GM12878 (cell line): ENCODE data around the gene MID1. TPM values are rescaled to one million over a fixed set of nuclear protein-coding genes. Genes with fewer than 3 reads are reported as not detected.

Experiments used
- CBX5 ChIP-seq: sonication (generic); IDR thresholded peaks from 2 replicates; pipeline ENCODE4 v1.6.1; 2016; ENCODE audit warnings: low read depth, moderate library complexity, mild to moderate bottlenecking, inconsistent platforms
- IKZF2 ChIP-seq, 2 experiments: fragments of 450-650 bp; IDR thresholded peaks; 2 replicates each; pipeline ENCODE4 v1.6.1; 2017; ENCODE audit warnings: mild to moderate bottlenecking in 2 of 2, moderate library complexity in 2 of 2
- NBN ChIP-seq: fragments of 450-650 bp; IDR thresholded peaks from 2 replicates; pipeline ENCODE4 v1.6.1; 2016
- SMAD5 ChIP-seq: IDR thresholded peaks from 2 replicates; pipeline ENCODE4 v1.6.1; 2016; ENCODE audit warnings: antibody characterized with exemption, low read depth
- SREBF2 ChIP-seq: IDR thresholded peaks from 2 replicates; pipeline ENCODE4 v1.6.1; 2012; ENCODE audit warnings: mild to moderate bottlenecking, low read length
- TCF7 ChIP-seq: IDR thresholded peaks from 2 replicates; pipeline ENCODE4 v1.6.1; 2014; ENCODE audit warnings: antibody characterized with exemption, borderline replicate concordance
- ZSCAN29 ChIP-seq: fragments of 450-650 bp; IDR thresholded peaks from 2 replicates; pipeline ENCODE4 v1.6.1; 2017; ENCODE audit warnings: mild to moderate bottlenecking, moderate library complexity
- polyA plus RNA-seq, 11 experiments: library from polyadenylated mRNA; depleted of rRNA in 4 of 11; unstranded in 6 of 11; stranded (reverse) in 5 of 11; fragments of >200 nt; fragmentation: Nextera tagmentation in 4 of 11; fragmentation: Illumina TruSeq in 1 of 11; extraction: Ambion mirVana in 4 of 11; extraction: Trizol in 1 of 11; gene quantifications; 1 replicate in 1 of 11; 2 replicates in 10 of 11; pipeline versions ENCODE4 v1.2.1 to v1.2.3, GENCODE V29; 2011 to 2016; ENCODE audit warnings: inconsistent platforms in 2 of 11, missing spikeins in 2 of 11, low read depth in 1 of 11
- total RNA-seq, 4 experiments: library from RNA; depleted of rRNA in 3 of 4; stranded (reverse); fragments of >200 nt in 3 of 4; fragmentation: Illumina TruSeq in 1 of 4; extraction: Trizol in 1 of 4; gene quantifications; 2 replicates each; pipeline versions ENCODE4 v1.2.1 to v1.2.3, GENCODE V29; 2013 to 2021
- TF ChIP-seq, protein P1 (sequence below): IDR thresholded peaks from 2 replicates; pipeline ENCODE4 v1.6.1; 2012; ENCODE audit warnings: mild to moderate bottlenecking, low read depth, low read length
- TF ChIP-seq, protein P2 (sequence below): IDR thresholded peaks from 2 replicates; pipeline ENCODE4 v1.6.1; 2012; ENCODE audit warnings: low read length, inconsistent platforms

MID1 gene
- total and polyA plus RNA-seq, 10 of the 15 experiments (the other 5 are each of a cell fraction or from before 2014, with no cell fraction given) = 0.04 to 0.51 (median 0.14) TPM; not detected in 1

DNA sequence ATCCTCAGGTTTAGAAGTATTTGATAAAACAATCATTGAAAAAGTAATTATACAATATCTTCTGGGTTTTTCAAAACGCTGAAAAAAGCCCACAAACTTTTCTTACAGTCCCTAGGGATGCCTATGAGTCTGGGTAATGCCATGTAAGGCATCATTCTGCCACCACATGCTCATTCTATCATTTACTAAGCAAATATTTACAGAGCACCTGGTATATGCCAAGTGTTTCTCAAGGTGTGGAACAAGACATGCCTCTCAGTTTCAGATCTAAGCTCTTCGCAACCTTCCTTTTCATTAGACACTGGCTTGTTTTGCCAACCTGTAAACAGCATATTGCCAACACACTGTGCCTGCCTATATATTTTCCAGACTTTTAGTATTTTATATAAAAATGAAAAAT lies 17.7 kb downstream of the MID1 start (continued):
- TF ChIP-seq, protein P1, sequence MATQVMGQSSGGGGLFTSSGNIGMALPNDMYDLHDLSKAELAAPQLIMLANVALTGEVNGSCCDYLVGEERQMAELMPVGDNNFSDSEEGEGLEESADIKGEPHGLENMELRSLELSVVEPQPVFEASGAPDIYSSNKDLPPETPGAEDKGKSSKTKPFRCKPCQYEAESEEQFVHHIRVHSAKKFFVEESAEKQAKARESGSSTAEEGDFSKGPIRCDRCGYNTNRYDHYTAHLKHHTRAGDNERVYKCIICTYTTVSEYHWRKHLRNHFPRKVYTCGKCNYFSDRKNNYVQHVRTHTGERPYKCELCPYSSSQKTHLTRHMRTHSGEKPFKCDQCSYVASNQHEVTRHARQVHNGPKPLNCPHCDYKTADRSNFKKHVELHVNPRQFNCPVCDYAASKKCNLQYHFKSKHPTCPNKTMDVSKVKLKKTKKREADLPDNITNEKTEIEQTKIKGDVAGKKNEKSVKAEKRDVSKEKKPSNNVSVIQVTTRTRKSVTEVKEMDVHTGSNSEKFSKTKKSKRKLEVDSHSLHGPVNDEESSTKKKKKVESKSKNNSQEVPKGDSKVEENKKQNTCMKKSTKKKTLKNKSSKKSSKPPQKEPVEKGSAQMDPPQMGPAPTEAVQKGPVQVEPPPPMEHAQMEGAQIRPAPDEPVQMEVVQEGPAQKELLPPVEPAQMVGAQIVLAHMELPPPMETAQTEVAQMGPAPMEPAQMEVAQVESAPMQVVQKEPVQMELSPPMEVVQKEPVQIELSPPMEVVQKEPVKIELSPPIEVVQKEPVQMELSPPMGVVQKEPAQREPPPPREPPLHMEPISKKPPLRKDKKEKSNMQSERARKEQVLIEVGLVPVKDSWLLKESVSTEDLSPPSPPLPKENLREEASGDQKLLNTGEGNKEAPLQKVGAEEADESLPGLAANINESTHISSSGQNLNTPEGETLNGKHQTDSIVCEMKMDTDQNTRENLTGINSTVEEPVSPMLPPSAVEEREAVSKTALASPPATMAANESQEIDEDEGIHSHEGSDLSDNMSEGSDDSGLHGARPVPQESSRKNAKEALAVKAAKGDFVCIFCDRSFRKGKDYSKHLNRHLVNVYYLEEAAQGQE = no peak
- TF ChIP-seq TCF7 = no peak
- no peak for TF ChIP-seq SMAD5
- no peak for TF ChIP-seq SREBF2
- no peak for TF ChIP-seq ZSCAN29
- no peak for TF ChIP-seq CBX5
- TF ChIP-seq, protein P2, sequence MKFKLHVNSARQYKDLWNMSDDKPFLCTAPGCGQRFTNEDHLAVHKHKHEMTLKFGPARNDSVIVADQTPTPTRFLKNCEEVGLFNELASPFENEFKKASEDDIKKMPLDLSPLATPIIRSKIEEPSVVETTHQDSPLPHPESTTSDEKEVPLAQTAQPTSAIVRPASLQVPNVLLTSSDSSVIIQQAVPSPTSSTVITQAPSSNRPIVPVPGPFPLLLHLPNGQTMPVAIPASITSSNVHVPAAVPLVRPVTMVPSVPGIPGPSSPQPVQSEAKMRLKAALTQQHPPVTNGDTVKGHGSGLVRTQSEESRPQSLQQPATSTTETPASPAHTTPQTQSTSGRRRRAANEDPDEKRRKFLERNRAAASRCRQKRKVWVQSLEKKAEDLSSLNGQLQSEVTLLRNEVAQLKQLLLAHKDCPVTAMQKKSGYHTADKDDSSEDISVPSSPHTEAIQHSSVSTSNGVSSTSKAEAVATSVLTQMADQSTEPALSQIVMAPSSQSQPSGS = no peak
- no peak for TF ChIP-seq NBN
- no peak for TF ChIP-seq IKZF2 (IDR thresholded peaks at IDR 0.05)
- TF ChIP-seq, all 136 proteins: peak for 0
